Ishikawa (cell line): Measurements from ENCODE around the gene MAP4K3.

ENCODE experiments used
- CEBPB ChIP-seq: IDR thresholded peaks from 2 replicates; pipeline ENCODE4 v1.6.1; 2012
- CREB1 ChIP-seq: IDR thresholded peaks from 2 replicates; pipeline ENCODE4 v1.6.1; 2012; ENCODE audit warnings: low read depth
- EGR1 ChIP-seq: IDR thresholded peaks from 2 replicates; pipeline ENCODE4 v1.6.1; 2012
- EP300 ChIP-seq: IDR thresholded peaks from 2 replicates; pipeline ENCODE4 v1.6.1; 2012; ENCODE audit warnings: borderline replicate concordance
- FOXM1 ChIP-seq: IDR thresholded peaks from 2 replicates; pipeline ENCODE4 v1.6.1; 2012; ENCODE audit warnings: low read depth, borderline replicate concordance
- MAX ChIP-seq: IDR thresholded peaks from 2 replicates; pipeline ENCODE4 v1.6.1; 2012
- NFIC ChIP-seq: IDR thresholded peaks from 2 replicates; pipeline ENCODE4 v1.6.1; 2012
- RAD21 ChIP-seq: IDR thresholded peaks from 2 replicates; pipeline ENCODE4 v1.6.1; 2012; ENCODE audit warnings: low read depth
- REST ChIP-seq: IDR thresholded peaks from 2 replicates; pipeline ENCODE4 v1.6.1; 2012; ENCODE audit warnings: low read depth, mild to moderate bottlenecking
- TAF1 ChIP-seq: IDR thresholded peaks from 2 replicates; pipeline ENCODE4 v1.6.1; 2012; ENCODE audit warnings: low read depth, mild to moderate bottlenecking
- TCF12 ChIP-seq: IDR thresholded peaks from 2 replicates; pipeline ENCODE4 v1.6.1; 2012; ENCODE audit warnings: low read depth
- TEAD4 ChIP-seq: IDR thresholded peaks from 2 replicates; pipeline ENCODE4 v1.6.1; 2012
- USF1 ChIP-seq: IDR thresholded peaks from 2 replicates; pipeline ENCODE4 v1.6.1; 2012
- YY1 ChIP-seq: IDR thresholded peaks from 2 replicates; pipeline ENCODE4 v1.6.1; 2012; ENCODE audit warnings: low read depth
- ZBTB7A ChIP-seq: IDR thresholded peaks from 2 replicates; pipeline ENCODE4 v1.6.1; 2012; ENCODE audit warnings: low read depth

The MAP4K3 gene

GRCh38 chr2:39362595-39362994, 74.5 kb downstream of the MAP4K3 start:
- TF ChIP-seq MAX: no peak
- TF ChIP-seq REST: no peak
- TF ChIP-seq TEAD4: no peak

- TF ChIP-seq RAD21 (no peak), NFIC (no peak), YY1 (no peak), TEAD4 (no peak), ZBTB7A (no peak), EP300 (no peak), CREB1 (no peak), MAX (no peak), REST (no peak), FOXM1 (no peak), CEBPB (no peak), TCF12 (no peak), EGR1 (no peak), TAF1 (no peak), USF1 (no peak)
Observed at GRCh38 chr2:39361511-39361910, 75.6 kb downstream of the MAP4K3 start.

- TF ChIP-seq FOXM1 (no peak), TEAD4 (no peak), USF1 (no peak), ZBTB7A (no peak), TAF1 (no peak), CEBPB (no peak), CREB1 (no peak), TCF12 (no peak), REST (no peak), NFIC (no peak)
Observed at GRCh38 chr2:39359453-39360038, 77.5 kb downstream of the MAP4K3 start.

- TF ChIP-seq REST: no peak
- no peak for TF ChIP-seq EGR1
- no peak for TF ChIP-seq CREB1
- TF ChIP-seq ZBTB7A: no peak
- TF ChIP-seq TCF12: no peak
- no peak for TF ChIP-seq CEBPB
- TF ChIP-seq YY1: no peak
- no peak for TF ChIP-seq TAF1
- no peak for TF ChIP-seq FOXM1
- TF ChIP-seq NFIC: no peak
- no peak for TF ChIP-seq TEAD4
- no peak for TF ChIP-seq RAD21
- TF ChIP-seq MAX: no peak
- TF ChIP-seq USF1: no peak
- no peak for TF ChIP-seq EP300
Observed at GRCh38 chr2:39356922-39357639, 80.0 kb downstream of the MAP4K3 start.
